Mammary epithelial cell (primary cell): ENCODE data around the gene CPB2.

Experiments used
- EZH2 ChIP-seq: IDR thresholded peaks from 2 replicates; pipeline ENCODE4 v1.6.1; 2012; ENCODE audit warnings: low read length, inconsistent platforms, borderline replicate concordance
- TF ChIP-seq, protein P1 (sequence below), 2 donors: IDR thresholded peaks in 1 of 2; conservative IDR thresholded peaks in 1 of 2; 2 replicates each; pipeline ENCODE4 v1.5.1; 2011 to 2012; ENCODE audit warnings: inconsistent platforms in 2 of 2, low read length in 2 of 2, mild to moderate bottlenecking in 2 of 2, control low read depth in 1 of 2, low read depth in 1 of 2; ENCODE audit not compliant: insufficient read depth in 1 of 2; ENCODE audit errors: extremely low read depth in 1 of 2

DNA sequence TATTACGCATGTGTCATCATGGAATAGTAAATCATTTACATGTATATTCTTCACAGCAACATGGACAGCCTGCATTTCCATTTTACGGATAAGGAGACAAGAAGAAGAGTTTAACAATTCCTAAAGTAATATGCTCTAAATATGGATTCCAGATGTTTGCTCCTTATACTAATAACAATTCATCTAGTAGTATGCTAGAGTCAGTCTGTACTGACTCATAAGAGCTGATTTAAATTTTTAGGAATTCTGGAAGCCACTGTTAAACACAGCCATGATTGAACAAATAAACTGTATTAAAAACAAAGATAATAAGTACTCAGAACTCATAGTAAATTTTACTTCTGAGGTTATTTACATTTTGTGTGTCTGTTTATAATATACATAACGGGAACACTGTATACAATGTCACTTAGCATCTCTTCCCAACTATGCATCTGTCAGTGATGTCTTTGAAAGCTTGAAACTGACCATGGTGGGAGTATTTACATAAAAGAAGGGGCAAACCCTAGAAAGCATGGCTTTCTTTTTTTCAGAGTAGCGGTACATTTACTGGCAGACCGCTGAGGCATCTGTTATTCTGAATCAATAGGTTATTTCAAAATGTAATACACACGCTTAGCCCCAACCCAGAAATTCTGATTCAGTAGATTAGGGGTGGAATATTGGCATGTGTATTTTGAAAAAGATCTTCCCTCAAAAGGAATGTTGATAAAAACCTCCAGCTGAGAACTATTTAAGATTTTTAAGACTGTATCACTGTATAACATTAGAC, 65.2 kb downstream of the CPB2 start:
- TF ChIP-seq, protein P1, sequence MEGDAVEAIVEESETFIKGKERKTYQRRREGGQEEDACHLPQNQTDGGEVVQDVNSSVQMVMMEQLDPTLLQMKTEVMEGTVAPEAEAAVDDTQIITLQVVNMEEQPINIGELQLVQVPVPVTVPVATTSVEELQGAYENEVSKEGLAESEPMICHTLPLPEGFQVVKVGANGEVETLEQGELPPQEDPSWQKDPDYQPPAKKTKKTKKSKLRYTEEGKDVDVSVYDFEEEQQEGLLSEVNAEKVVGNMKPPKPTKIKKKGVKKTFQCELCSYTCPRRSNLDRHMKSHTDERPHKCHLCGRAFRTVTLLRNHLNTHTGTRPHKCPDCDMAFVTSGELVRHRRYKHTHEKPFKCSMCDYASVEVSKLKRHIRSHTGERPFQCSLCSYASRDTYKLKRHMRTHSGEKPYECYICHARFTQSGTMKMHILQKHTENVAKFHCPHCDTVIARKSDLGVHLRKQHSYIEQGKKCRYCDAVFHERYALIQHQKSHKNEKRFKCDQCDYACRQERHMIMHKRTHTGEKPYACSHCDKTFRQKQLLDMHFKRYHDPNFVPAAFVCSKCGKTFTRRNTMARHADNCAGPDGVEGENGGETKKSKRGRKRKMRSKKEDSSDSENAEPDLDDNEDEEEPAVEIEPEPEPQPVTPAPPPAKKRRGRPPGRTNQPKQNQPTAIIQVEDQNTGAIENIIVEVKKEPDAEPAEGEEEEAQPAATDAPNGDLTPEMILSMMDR (conservative IDR thresholded peaks at IDR 0.05 in 1 of 2, IDR thresholded peaks at IDR 0.05 in 1 of 2; ENCODE audit: extremely low read depth in 1 of 2, insufficient read depth in 1 of 2, low read depth in 1 of 2, low read length in 2 of 2), result no peak
- TF ChIP-seq EZH2, result no peak
